Effector memory CD4-positive, alpha-beta T cell (primary cell): ENCODE results near the gene STC2.

Experiments
- DNase-seq, 3 donors: peaks; one replicate each; pipeline ENCODE4 v3.0.0-alpha.2; 2020
- H3K27ac ChIP-seq: 2 replicates; pipeline ENCODE4 v1.7.0; 2013; ENCODE audit warnings: mild to moderate bottlenecking, low read length, moderate library complexity; ENCODE audit not compliant: insufficient read depth, poor library complexity, severe bottlenecking
- H3K27me3 ChIP-seq: replicated peaks from 2 replicates; pipeline ENCODE4 v1.7.0; 2013; ENCODE audit warnings: mild to moderate bottlenecking, low read length; ENCODE audit not compliant: insufficient read depth, control insufficient read depth, poor library complexity, severe bottlenecking
- H3K36me3 ChIP-seq: 2 replicates; pipeline ENCODE4 v1.7.0; 2013; ENCODE audit warnings: mild to moderate bottlenecking, low read length, moderate library complexity; ENCODE audit not compliant: control insufficient read depth, insufficient read depth
- H3K4me1 ChIP-seq: 2 replicates; pipeline ENCODE4 v1.7.0; 2013; ENCODE audit warnings: low read length, mild to moderate bottlenecking; ENCODE audit not compliant: control insufficient read depth, insufficient read depth, poor library complexity, severe bottlenecking
- H3K4me3 ChIP-seq: 2 replicates; pipeline ENCODE4 v1.7.0; 2013; ENCODE audit warnings: low read length, low read depth, mild to moderate bottlenecking; ENCODE audit not compliant: insufficient read depth, poor library complexity, severe bottlenecking
- H3K9me3 ChIP-seq: 2 replicates; pipeline ENCODE4 v1.7.0; 2013; ENCODE audit warnings: mild to moderate bottlenecking, low read length, moderate library complexity; ENCODE audit not compliant: control insufficient read depth

STC2 gene

GRCh38 chr5:173319646-173320045, 8.6 kb downstream of the STC2 start:
- no peaks in the 10 kb centered on the region for H3K4me1 ChIP-seq
- H3K36me3 ChIP-seq = no peaks in the 10 kb centered on the region
- H3K27ac ChIP-seq = no peak overlapping the region
- no peak for DNase-seq
- no peaks in the 10 kb centered on the region for H3K9me3 ChIP-seq
- no peak overlapping the region for H3K4me3 ChIP-seq
- H3K27me3 ChIP-seq = peaks cover 3% of the 10 kb centered on the region

DNA sequence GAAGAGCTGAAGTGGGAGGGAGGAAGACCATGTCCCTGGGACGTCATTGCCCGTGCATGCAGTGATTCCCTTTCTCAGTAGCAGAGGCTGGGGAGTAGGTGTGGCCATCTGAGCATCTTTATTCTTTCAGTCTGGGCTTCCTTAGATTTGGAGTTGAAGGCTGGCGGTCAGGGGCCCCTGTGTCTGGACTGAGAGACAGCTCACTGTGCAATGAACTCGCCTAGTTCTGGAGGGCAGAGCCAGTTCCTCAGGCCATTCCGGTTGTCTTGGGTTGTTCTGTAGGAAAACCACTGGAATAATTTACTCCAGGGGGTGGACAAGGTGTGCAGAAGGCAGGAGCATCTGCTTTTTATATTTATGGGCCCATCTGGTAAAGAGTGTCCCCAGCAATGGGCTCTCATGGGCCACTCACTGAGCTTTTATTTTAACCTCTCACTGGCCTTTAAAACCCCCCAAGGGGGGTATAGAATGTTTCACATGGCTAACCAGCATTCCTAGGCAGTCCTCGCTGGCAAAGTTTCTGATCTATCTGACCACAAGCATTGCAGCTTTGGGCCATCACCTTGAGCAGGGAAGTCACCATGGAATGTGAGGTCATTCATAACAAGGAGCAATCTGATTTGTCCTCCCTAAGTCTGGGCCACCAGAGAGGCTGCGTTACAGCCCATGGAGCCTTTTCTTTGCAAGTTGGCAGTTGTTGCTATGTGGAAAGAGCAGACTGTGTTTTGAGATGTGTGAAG, 9.2 kb downstream of the STC2 start:
- Histone ChIP-seq H3K9me3 (no peaks in the 10 kb centered on the region), H3K4me1 (no peaks in the 10 kb centered on the region), H3K4me3 (no peak overlapping the region), H3K27ac (no peak overlapping the region), H3K36me3 (no peaks in the 10 kb centered on the region), H3K27me3 (peaks cover 3% of the 10 kb centered on the region)
- DNase-seq = no peak

GRCh38 chr5:173318330-173318729, 9.9 kb downstream of the STC2 start:
- no peak for DNase-seq
- Histone ChIP-seq H3K27ac (no peak overlapping the region), H3K27me3 (peaks cover 3% of the 10 kb centered on the region), H3K9me3 (no peaks in the 10 kb centered on the region), H3K4me3 (no peak overlapping the region), H3K4me1 (no peaks in the 10 kb centered on the region), H3K36me3 (no peaks in the 10 kb centered on the region)

- Histone ChIP-seq H3K27ac (no peak overlapping the region), H3K27me3 (peaks cover 3% of the 10 kb centered on the region), H3K4me1 (no peaks in the 10 kb centered on the region), H3K36me3 (no peaks in the 10 kb centered on the region), H3K4me3 (no peak overlapping the region), H3K9me3 (no peaks in the 10 kb centered on the region)
- no peak for DNase-seq
These were observed 10.4 kb downstream of the STC2 start for GRCh38 chr5:173317852-173318251.

DNA sequence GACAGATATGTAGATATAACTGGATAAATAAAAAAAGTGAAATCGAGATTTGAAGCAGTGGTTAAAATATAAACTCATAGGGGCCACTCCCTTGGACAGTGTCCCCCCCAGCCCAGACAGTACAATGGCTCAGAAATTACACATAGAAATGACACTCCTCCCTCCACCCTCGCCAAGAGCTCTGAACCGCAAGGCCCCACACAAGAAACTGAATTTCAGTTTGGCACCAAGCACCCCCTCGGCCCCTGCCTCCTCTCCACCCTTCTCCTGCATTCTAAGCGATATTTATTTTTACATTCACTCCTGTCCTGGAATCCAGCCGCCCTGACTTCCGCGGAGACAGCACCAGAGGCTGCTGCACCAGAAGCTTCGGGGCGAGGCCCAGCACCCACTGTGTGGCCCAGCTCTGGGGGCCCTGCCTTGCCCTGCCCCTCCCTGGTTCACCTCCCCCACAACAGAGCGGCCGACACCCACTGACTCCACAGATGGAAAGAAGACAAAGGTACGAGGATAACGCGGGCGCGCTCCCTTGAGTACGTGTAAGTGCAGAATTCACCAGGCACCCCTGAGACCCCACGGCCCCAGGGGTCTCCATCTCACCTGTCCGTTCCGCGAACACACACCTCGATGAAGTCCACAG, 11.0 kb downstream of the STC2 start:
- Histone ChIP-seq H3K27ac (no peak overlapping the region), H3K4me1 (no peaks in the 10 kb centered on the region), H3K27me3 (peaks cover 3% of the 10 kb centered on the region), H3K36me3 (no peaks in the 10 kb centered on the region), H3K4me3 (no peak overlapping the region), H3K9me3 (no peaks in the 10 kb centered on the region)
- DNase-seq = no peak

- peaks cover 3% of the 10 kb centered on the region for H3K27me3 ChIP-seq
- no peaks in the 10 kb centered on the region for H3K36me3 ChIP-seq
- H3K4me3 ChIP-seq = no peak overlapping the region
- no peaks in the 10 kb centered on the region for H3K9me3 ChIP-seq
- H3K4me1 ChIP-seq = no peaks in the 10 kb centered on the region
- no peak for DNase-seq
- H3K27ac ChIP-seq = no peak overlapping the region
These were observed 11.7 kb downstream of the STC2 start for GRCh38 chr5:173316339-173317020.

GRCh38 chr5:173315495-173316338, 12.5 kb downstream of the STC2 start:
- Histone ChIP-seq H3K4me3 (no peak overlapping the region), H3K27me3 (no peaks in the 10 kb centered on the region), H3K36me3 (no peaks in the 10 kb centered on the region), H3K27ac (no peak overlapping the region), H3K9me3 (no peaks in the 10 kb centered on the region), H3K4me1 (no peaks in the 10 kb centered on the region)
- DNase-seq = no peak

DNA sequence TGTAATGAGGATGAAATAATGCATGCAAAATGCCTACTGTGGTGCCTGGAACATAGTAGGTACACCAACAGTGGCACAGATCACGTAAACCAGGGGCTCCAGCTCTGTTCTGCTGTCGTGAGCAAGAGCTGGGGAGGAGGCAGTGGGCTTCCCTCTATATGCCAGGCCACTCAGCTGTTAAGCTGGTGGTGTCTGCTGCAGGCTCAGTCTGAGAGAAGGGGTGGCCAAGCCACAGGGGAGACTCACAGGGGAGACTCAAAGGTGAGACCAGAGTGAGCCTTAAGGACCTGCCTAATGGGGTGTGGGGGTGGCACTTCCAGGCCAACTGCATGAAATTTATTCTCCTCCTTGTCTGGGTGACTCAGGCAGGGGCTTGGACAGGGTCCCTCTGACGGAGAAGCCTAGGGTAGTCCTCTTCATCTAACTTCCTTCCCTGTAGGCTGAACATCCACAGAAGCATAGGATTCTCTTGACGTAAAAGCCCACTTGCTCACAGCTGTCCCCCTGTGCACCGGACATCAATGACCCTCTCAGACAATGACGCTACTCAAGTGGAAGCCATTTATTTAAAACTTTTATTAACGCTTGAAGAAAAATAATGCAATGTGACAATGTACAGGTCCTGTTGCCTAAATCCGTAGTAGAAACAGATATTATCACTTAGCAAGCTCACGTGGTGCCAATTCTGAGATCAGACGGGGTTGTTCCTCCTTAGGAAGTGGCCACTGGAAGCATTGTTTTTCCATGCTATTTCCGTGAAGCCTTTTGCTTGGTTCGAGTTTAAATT, 13.9 kb downstream of the STC2 start:
- no peak for DNase-seq
- H3K9me3 ChIP-seq = no peaks in the 10 kb centered on the region
- no peaks in the 10 kb centered on the region for H3K27me3 ChIP-seq
- H3K4me1 ChIP-seq = no peaks in the 10 kb centered on the region
- H3K36me3 ChIP-seq = no peaks in the 10 kb centered on the region
- no peak overlapping the region for H3K4me3 ChIP-seq
- H3K27ac ChIP-seq = no peak overlapping the region

DNA sequence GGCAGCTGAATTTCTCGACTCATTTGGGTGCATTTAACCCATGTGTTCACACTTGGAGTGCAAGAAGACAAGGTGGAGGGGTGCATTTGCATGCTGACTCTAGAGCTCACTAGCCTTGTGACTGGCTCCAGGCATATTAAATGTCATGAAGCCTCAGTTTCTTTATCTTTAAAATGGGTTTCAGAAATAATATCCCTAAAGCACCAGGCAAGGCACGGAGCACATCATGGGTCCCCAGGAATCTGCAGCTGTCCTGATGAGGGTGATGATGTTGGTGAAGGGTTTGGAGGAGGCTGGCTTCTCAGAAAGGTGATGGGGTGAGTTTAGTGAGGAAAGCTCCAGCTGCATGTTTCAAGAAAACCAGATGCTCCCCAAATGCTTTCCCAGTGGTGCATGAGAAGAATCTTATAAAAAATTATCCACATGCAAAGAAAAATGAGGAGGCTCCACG, 14.8 kb downstream of the STC2 start:
- Histone ChIP-seq H3K4me1 (no peaks in the 10 kb centered on the region), H3K36me3 (no peaks in the 10 kb centered on the region), H3K4me3 (no peak overlapping the region), H3K27me3 (peaks cover under 1% of the 10 kb centered on the region), H3K9me3 (no peaks in the 10 kb centered on the region), H3K27ac (no peak overlapping the region)
- DNase-seq = no peak
